ENCODE data around the gene WDR70. TPM values are rescaled to one million over a fixed set of nuclear protein-coding genes. Genes with fewer than 3 reads are reported as not detected.

Gene WDR70
- total RNA-seq, 6 experiments from 2014 or later: 24.0 to 29.7 (median 26.0) TPM

DNA sequence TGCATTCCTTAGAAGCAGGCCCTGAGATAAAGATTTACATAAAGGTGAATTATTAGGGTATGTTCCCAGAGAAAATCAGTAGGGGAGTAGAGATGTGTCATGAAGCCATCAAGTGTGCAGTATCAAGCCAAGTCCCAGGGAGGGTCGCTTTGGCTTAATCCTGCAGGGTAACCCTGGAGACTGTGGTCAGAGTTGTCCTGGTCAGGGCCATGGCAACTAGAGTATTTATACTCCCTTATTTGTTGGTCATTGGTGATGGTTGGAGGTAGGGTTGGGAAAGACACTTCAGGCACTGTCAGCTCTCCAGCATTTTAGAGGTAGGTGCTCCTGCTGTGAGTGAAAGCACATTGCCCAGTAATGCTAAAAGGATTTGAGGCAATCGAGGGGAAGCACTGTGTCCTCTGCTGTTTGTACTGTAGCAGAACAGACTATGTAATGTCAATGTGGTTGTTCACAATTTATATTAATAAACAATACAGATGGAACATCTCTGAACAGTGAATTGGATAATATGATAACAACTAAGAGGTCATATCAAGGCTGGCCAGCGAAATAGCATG, 351.9 kb downstream of the WDR70 start:
- no peak overlapping the region for H3K27ac Mint-ChIP-seq
- H3K9me3 Mint-ChIP-seq: no peaks in the 10 kb centered on the region
- H3K36me3 Mint-ChIP-seq (ENCODE audit: low read depth): peaks cover 16% of the 10 kb centered on the region
- TF ChIP-seq, protein P1, sequence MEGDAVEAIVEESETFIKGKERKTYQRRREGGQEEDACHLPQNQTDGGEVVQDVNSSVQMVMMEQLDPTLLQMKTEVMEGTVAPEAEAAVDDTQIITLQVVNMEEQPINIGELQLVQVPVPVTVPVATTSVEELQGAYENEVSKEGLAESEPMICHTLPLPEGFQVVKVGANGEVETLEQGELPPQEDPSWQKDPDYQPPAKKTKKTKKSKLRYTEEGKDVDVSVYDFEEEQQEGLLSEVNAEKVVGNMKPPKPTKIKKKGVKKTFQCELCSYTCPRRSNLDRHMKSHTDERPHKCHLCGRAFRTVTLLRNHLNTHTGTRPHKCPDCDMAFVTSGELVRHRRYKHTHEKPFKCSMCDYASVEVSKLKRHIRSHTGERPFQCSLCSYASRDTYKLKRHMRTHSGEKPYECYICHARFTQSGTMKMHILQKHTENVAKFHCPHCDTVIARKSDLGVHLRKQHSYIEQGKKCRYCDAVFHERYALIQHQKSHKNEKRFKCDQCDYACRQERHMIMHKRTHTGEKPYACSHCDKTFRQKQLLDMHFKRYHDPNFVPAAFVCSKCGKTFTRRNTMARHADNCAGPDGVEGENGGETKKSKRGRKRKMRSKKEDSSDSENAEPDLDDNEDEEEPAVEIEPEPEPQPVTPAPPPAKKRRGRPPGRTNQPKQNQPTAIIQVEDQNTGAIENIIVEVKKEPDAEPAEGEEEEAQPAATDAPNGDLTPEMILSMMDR (IDR thresholded peaks at IDR 0.05): no peak
- DNase-seq: no peak
- no peak overlapping the region for H3K4me3 Mint-ChIP-seq
- H3K27me3 Mint-ChIP-seq (ENCODE audit: insufficient read depth): no peaks in the 10 kb centered on the region
- H3K4me1 Mint-ChIP-seq (ENCODE audit: low read depth): peaks cover 8% of the 10 kb centered on the region

DNA sequence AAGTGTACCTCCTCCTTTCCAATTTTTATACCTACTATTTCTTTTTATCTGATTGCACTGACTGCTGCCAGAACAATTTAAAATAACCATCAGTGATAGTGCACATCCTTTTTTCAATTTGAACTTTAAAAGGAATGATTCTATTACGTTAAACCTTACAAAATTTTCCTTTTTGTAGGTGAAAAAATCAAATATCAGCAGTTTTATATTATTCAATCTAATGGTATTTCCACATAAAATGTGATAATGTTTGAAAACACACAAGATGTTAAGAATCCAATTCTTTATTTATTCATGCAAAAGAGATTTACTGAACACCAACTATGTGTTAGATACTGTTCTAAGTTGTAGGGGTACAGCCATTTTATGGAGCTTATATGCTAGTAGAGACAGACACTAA, 355.0 kb downstream of the WDR70 start:
- Mint-ChIP-seq H3K36me3 (ENCODE audit: low read depth) (no peaks in the 10 kb centered on the region), H3K27ac (no peak overlapping the region), H3K9me3 (no peaks in the 10 kb centered on the region), H3K4me1 (ENCODE audit: low read depth) (peaks cover 29% of the 10 kb centered on the region), H3K27me3 (ENCODE audit: insufficient read depth) (no peaks in the 10 kb centered on the region), H3K4me3 (no peak overlapping the region)
- no peak for DNase-seq
- TF ChIP-seq, protein P1 (IDR thresholded peaks at IDR 0.05): no peak

DNA sequence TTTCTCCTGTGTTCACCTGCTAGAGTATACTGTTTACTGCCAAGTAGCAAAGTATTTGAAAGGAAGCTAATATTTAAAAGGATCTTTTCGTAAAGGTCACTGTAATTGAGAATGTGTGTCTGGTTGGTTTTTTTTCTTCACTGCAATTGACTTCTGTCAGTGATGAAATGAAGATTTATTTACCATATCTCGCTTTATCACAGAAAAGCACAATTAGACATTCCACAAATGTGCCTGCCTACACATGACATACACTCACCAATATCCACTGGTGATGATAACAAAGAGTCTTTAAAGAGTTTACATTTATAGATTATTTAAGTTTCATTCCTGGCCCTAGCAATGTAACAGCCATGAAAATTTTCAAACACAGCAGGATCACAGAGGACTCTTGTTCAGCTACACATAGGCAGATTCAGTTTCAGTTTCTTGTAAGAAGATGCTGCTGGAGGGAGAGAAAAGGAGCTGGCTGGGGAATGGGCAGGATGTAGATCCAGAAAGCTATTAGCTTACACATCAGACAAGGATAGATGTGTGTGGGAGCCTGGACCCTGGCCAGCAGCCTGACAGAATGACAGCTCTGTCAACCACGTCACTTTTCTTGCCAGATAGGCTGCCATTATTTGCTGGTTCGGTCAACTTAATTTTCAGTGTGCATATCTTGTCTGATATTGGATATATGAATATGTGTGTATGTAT, 356.7 kb downstream of the WDR70 start:
- no peak for DNase-seq
- Mint-ChIP-seq H3K4me3 (no peak overlapping the region), H3K27me3 (ENCODE audit: insufficient read depth) (no peaks in the 10 kb centered on the region), H3K36me3 (ENCODE audit: low read depth) (0 out of 2 replicates have a peak, but pooled peaks cover under 1% of the 10 kb centered on the region), H3K9me3 (no peaks in the 10 kb centered on the region), H3K27ac (no peak overlapping the region), H3K4me1 (ENCODE audit: low read depth) (peaks cover 46% of the 10 kb centered on the region)
- TF ChIP-seq, protein P1 (IDR thresholded peaks at IDR 0.05): no peak

DNA sequence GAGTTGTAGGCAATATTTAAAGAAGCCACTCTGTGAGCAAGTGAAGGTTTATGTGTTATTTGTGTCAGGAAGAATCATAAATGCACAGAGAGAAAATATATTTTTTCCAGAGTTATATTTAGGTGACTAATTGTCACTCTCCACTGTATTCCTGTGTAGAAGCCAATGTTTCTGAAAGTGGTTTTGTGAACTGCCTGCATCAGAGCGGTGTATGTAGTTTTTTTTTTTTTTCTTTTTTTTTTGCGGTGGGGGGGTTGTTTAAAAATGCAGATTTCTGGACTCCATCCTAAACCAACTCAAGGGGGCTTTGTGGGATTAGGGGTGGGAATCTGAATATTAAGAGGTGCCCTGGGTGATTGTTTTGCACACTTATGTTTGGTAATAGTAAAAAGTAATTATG, 357.3 kb downstream of the WDR70 start:
- H3K4me3 Mint-ChIP-seq: no peak overlapping the region
- DNase-seq: no peak
- TF ChIP-seq, protein P1 (IDR thresholded peaks at IDR 0.05): no peak
- no peaks in the 10 kb centered on the region for H3K27me3 Mint-ChIP-seq (ENCODE audit: insufficient read depth)
- H3K27ac Mint-ChIP-seq: no peak overlapping the region
- H3K36me3 Mint-ChIP-seq (ENCODE audit: low read depth): peaks cover 7% of the 10 kb centered on the region
- H3K9me3 Mint-ChIP-seq: no peaks in the 10 kb centered on the region
- peaks cover 52% of the 10 kb centered on the region for H3K4me1 Mint-ChIP-seq (ENCODE audit: low read depth)

DNA sequence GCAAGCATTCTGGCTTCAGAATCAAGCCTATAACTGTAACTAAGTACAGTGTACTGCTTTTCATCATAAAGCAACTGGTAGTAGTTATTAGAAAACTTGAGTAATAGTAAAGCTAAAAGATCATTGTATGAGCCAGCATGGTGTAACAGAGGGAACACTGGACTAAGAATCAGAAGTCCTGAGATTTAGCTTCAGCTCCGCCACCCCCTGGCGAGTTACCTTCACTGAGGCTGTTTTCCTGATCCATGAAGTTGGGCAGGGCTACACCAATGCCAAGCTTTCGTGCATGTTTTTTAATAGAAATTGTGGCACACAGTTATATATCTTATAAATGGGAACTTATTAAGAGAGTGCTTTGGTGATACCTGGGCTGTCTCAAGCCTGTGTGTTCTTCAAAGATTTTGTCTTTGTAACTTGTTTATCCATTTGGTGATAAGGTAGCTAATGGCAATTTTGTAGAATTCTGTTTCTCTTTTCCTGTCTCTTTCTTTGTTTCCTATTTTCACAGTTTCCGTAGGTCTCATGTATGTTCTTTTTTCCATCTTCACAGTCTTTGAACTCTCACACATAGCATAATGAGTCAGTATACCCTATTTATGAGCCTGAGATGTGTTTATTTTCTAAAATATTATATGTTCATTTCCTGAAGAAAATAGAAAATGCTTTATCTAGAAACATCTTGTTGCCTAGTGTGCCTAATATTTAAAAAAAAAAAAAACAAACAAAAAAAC, 358.4 kb downstream of the WDR70 start:
- Mint-ChIP-seq H3K27me3 (ENCODE audit: insufficient read depth) (no peaks in the 10 kb centered on the region), H3K36me3 (ENCODE audit: low read depth) (peaks cover 17% of the 10 kb centered on the region)

More for the DNA sequence above, 358.4 kb downstream of the WDR70 start:
- H3K9me3 Mint-ChIP-seq: peaks cover 3% of the 10 kb centered on the region; the same call in 1 of the 2 replicates
- H3K4me3 Mint-ChIP-seq: no peak overlapping the region
- peaks cover 61% of the 10 kb centered on the region for H3K4me1 Mint-ChIP-seq (ENCODE audit: low read depth)
- DNase-seq: no peak
- TF ChIP-seq, protein P1 (IDR thresholded peaks at IDR 0.05): no peak
- peak overlapping the region; percentile 86 for H3K27ac Mint-ChIP-seq
